Osteoblast (primary cell): ENCODE results near the gene CMTM7. TPM values are rescaled to one million over a fixed set of nuclear protein-coding genes. Genes with fewer than 3 reads are reported as not detected.
A peak's percentile ranks its signal among the peaks of the same experiment; 100 is the strongest.

Experiments
- DNase-seq: peaks from one replicate; pipeline ENCODE4 v3.0.0; 2011; ENCODE audit warnings: low spot score, mixed read lengths; ENCODE audit not compliant: insufficient read length; ENCODE audit errors: missing footprints
- H2AFZ ChIP-seq: 2 replicates; pipeline ENCODE4 v1.6.0; 2011; ENCODE audit warnings: mild to moderate bottlenecking, low read length
- H3K27ac ChIP-seq: 2 replicates; pipeline ENCODE4 v1.5.1; 2011; ENCODE audit warnings: mild to moderate bottlenecking, low read depth, low read length, moderate library complexity
- H3K27me3 ChIP-seq: 2 replicates; pipeline ENCODE4 v1.6.0; 2012; ENCODE audit warnings: mild to moderate bottlenecking, control low read depth, inconsistent platforms, low read length, moderate library complexity; ENCODE audit not compliant: insufficient read depth
- H3K36me3 ChIP-seq: 2 replicates; pipeline ENCODE4 v1.5.1; 2011; ENCODE audit warnings: mild to moderate bottlenecking, low read length, control low read depth, moderate library complexity; ENCODE audit not compliant: insufficient read depth
- H3K4me1 ChIP-seq: 2 replicates; pipeline ENCODE4 v1.5.1; 2011; ENCODE audit warnings: mild to moderate bottlenecking, low read length, control low read depth, moderate library complexity; ENCODE audit not compliant: insufficient read depth
- H3K4me2 ChIP-seq: 2 replicates; pipeline ENCODE4 v1.6.0; 2011; ENCODE audit warnings: mild to moderate bottlenecking, low read length; ENCODE audit not compliant: insufficient read depth
- H3K4me3 ChIP-seq: fragments of 200-600 bp; sonication (generic); 3 replicates; pipeline ENCODE4 v1.5.1; 2012; ENCODE audit warnings: mild to moderate bottlenecking, low read length, inconsistent platforms; ENCODE audit not compliant: insufficient read depth
- H3K79me2 ChIP-seq: 2 replicates; pipeline ENCODE4 v1.6.0; 2012; ENCODE audit warnings: mild to moderate bottlenecking, low read length, control low read depth, inconsistent platforms; ENCODE audit not compliant: insufficient read depth
- H3K9me3 ChIP-seq: 2 replicates; pipeline ENCODE4 v1.5.1; 2011; ENCODE audit warnings: low read depth, low read length, control low read depth
- H4K20me1 ChIP-seq: 2 replicates; pipeline ENCODE4 v1.6.0; 2012; ENCODE audit warnings: mild to moderate bottlenecking, low read length, control low read depth; ENCODE audit not compliant: insufficient read depth
- total RNA-seq: library from RNA; depleted of rRNA; stranded (reverse); fragments of >200 nt; gene quantifications from 2 replicates; pipeline ENCODE4 v1.2.3, GENCODE V29; 2012
- TF ChIP-seq, protein P1 (sequence below): IDR thresholded peaks from 2 replicates; pipeline ENCODE4 v1.5.1; 2011; ENCODE audit warnings: mild to moderate bottlenecking, low read depth, low read length, moderate library complexity; ENCODE audit errors: extremely low read depth

The CMTM7 gene
- total RNA-seq, 1 donor = 7.2 TPM

GRCh38 chr3:32500880-32501782 is 109.5 kb downstream of the CMTM7 start:
- DNase-seq = no peak
- no peak overlapping the region for H2AFZ ChIP-seq

DNA sequence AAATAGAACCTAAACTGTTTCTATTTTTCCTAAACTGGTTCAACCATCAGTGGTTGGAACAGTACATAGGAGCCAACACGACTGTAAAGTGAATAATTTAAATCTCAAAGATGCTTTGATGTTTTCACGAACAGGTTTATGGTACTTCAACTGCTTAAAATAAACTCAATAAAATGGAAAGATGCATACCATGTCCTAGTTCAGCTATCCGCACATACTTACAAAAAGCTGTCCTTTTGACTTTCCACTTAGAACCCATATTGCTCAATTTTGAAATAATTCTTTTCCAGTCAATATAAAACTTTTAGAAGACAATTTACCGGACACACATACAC is 110.1 kb downstream of the CMTM7 start:
- peak overlapping the region; percentile 87 for H3K4me2 ChIP-seq
- TF ChIP-seq, protein P1, sequence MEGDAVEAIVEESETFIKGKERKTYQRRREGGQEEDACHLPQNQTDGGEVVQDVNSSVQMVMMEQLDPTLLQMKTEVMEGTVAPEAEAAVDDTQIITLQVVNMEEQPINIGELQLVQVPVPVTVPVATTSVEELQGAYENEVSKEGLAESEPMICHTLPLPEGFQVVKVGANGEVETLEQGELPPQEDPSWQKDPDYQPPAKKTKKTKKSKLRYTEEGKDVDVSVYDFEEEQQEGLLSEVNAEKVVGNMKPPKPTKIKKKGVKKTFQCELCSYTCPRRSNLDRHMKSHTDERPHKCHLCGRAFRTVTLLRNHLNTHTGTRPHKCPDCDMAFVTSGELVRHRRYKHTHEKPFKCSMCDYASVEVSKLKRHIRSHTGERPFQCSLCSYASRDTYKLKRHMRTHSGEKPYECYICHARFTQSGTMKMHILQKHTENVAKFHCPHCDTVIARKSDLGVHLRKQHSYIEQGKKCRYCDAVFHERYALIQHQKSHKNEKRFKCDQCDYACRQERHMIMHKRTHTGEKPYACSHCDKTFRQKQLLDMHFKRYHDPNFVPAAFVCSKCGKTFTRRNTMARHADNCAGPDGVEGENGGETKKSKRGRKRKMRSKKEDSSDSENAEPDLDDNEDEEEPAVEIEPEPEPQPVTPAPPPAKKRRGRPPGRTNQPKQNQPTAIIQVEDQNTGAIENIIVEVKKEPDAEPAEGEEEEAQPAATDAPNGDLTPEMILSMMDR = no peak
- H3K27me3 ChIP-seq = no peaks in the 10 kb centered on the region
- DNase-seq = no peak
- H3K79me2 ChIP-seq = peaks cover 44% of the 10 kb centered on the region
- H3K4me1 ChIP-seq = peaks cover 13% of the 10 kb centered on the region
- H3K27ac ChIP-seq = peak overlapping the region; percentile 86
- H3K9me3 ChIP-seq = no peaks in the 10 kb centered on the region
- peaks cover 24% of the 10 kb centered on the region for H4K20me1 ChIP-seq
- no peaks in the 10 kb centered on the region for H3K36me3 ChIP-seq
- H3K4me3 ChIP-seq = peak overlapping the region; percentile 93
- peak overlapping the region; percentile 95 for H2AFZ ChIP-seq

More at GRCh38 chr3:32500880-32501782, 109.5 kb downstream of the CMTM7 start:
- H3K4me3 ChIP-seq = peak overlapping the region; percentile 93
- peaks cover 24% of the 10 kb centered on the region for H4K20me1 ChIP-seq
- H3K4me2 ChIP-seq = peak overlapping the region; percentile 87
- TF ChIP-seq, protein P1 = no peak
- peaks cover 13% of the 10 kb centered on the region for H3K4me1 ChIP-seq
- peak overlapping the region; percentile 86 for H3K27ac ChIP-seq
- no peaks in the 10 kb centered on the region for H3K9me3 ChIP-seq
- H3K36me3 ChIP-seq = no peaks in the 10 kb centered on the region
- no peaks in the 10 kb centered on the region for H3K27me3 ChIP-seq
- H3K79me2 ChIP-seq = peaks cover 50% of the 10 kb centered on the region

GRCh38 chr3:32502118-32502945 is 110.7 kb downstream of the CMTM7 start, which contains the start of gene CMTM6:
Gene CMTM6, minus strand, starts transcription at chr3:32502852. Its CDS starts 107 bp downstream, at chr3:32502745.
- peak within 1 kb of the TSS; percentile 93 for H3K4me3 ChIP-seq
- peak within 1 kb of the TSS; percentile 95 for H2AFZ ChIP-seq
- peak within 1 kb of the TSS; percentile 87 for H3K4me2 ChIP-seq
- H3K36me3 ChIP-seq = no peaks in the 10 kb centered on the region
- H3K4me1 ChIP-seq = peaks cover 13% of the 10 kb centered on the region
- no peaks in the 10 kb centered on the region for H3K27me3 ChIP-seq
- peaks cover 42% of the 10 kb centered on the region for H3K79me2 ChIP-seq
- H3K9me3 ChIP-seq = no peaks in the 10 kb centered on the region
- H3K27ac ChIP-seq = peak within 1 kb of the TSS; percentile 86
- TF ChIP-seq, protein P1 = no peak
- DNase-seq = peak; percentile 97
- H4K20me1 ChIP-seq = peaks cover 24% of the 10 kb centered on the region

GRCh38 chr3:32502946-32503286 is 111.3 kb downstream of the CMTM7 start:
- peak overlapping the region; percentile 86 for H3K27ac ChIP-seq
- peaks cover 24% of the 10 kb centered on the region for H4K20me1 ChIP-seq
- peaks cover 39% of the 10 kb centered on the region for H3K79me2 ChIP-seq
- H3K9me3 ChIP-seq = no peaks in the 10 kb centered on the region
- H3K27me3 ChIP-seq = no peaks in the 10 kb centered on the region
- peak overlapping the region; percentile 93 for H3K4me3 ChIP-seq
- H3K36me3 ChIP-seq = no peaks in the 10 kb centered on the region
- peak overlapping the region; percentile 71 for H2AFZ ChIP-seq
- H3K4me2 ChIP-seq = peak overlapping the region; percentile 78
- DNase-seq = no peak
- peaks cover 13% of the 10 kb centered on the region for H3K4me1 ChIP-seq
- TF ChIP-seq, protein P1 = no peak
